Forelimb muscle (tissue), 1 donor: ENCODE measurements around the gene POLR3A. TPM values are rescaled to one million over a fixed set of nuclear protein-coding genes. Genes with fewer than 3 reads are reported as not detected.

Source experiments
- DNase-seq: peaks from one replicate; pipeline ENCODE4 v3.0.0-alpha.2; 2013; ENCODE audit warnings: low read depth
- polyA plus RNA-seq: library from polyadenylated mRNA; unstranded; fragments of 120-200 nt; gene quantifications from one replicate; pipeline ENCODE4 v1.2.1, GENCODE V29; 2013; ENCODE audit not compliant: insufficient read length

Gene POLR3A
- polyA plus RNA-seq, 1 donor, result 16.2 TPM

DNA sequence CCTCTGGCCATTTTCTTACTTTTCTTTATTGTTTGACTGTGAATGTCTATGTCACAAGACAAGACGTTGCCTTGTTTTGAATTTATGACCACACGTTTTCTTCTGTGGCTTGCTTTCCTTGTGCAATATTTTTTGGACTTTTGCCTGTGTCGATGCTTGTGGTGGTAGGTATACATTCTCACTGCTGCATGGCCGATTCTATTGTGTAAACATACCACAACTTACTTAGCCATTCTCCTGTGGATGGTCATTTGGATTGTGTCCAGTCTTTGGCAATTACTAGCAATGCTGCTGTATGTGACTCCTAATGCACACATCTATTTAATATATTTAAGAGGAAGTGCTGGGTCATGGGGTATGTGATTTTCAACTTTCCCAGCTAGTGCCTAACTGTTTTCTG is 84.8 kb downstream of the POLR3A start:
- DNase-seq, result no peak

DNA sequence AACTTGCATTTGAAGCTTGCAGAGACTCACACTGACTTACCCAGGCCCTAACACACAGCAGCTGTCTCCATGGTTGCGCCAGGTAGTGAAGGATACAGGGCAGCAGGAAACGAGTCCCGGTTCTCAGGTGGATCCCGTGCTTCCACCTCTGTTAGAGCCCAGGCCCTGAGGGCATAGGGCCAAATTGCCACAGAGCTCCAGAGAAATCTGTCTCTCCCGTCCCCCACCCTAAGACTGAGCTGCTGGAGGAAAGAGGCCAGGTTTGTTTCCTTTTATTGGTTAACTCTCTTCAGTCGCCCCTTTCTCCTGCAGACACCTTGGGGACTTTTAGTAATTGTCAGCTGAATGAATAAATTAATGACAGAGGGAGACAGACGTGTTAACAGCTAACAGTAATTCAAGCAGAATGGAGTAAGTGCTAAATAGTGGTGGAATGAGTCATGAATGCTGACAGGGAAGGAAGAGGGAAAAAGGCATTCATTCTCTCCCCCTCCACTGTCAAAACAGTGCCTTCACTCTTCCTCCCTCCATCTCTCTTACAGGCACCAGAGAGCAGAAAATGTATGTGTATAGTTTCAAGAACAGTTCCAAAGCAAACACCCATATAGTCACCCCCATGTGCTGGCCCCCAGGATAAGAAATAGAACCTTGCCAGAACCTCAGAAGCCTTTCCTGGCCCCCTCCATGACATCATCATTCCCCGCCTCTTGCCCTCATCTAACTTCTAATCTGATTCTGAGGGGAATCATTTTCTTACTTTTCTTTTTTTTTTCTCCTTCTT is 86.0 kb downstream of the POLR3A start:
- DNase-seq, result no peak

DNA sequence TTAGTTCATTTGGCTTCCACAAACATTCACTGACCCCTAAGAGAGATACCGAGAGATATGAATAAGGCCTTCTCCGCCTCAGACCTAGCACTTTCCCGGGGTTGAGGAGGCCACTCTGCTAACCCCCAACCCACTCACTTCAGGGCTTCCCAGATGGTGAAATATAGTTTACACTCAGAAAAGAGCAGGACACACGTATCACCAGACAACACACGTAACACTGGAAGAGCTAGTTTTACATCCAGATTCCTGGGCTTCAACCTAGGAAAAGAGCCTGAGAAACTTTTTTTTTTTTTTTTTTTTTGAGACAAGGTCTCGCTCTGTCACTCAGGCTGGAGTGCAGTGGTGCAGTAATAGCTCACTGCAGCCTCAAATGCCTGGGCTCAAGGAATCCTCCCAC is 87.5 kb downstream of the POLR3A start:
- DNase-seq, result no peak

DNA sequence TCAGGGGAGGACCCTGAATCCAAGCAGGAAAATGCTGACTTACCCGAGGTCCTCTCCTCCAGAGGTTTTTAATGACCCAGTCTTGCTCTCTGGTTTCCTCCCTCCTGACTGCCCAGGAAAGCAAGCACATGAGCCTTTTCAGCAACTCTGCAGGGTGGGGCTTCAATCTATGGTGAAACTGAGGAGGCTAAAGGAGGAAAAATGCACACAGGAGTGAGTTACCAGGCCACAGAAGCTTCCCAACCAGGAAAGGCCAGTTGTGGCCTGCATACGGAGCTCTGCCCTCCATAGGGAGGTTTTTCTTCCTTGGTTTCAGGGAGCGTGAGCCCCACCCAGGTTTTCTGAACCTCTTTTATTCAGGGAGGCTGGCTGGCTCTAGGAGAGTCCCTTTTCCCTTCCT is 88.7 kb downstream of the POLR3A start:
- no peak for DNase-seq

DNA sequence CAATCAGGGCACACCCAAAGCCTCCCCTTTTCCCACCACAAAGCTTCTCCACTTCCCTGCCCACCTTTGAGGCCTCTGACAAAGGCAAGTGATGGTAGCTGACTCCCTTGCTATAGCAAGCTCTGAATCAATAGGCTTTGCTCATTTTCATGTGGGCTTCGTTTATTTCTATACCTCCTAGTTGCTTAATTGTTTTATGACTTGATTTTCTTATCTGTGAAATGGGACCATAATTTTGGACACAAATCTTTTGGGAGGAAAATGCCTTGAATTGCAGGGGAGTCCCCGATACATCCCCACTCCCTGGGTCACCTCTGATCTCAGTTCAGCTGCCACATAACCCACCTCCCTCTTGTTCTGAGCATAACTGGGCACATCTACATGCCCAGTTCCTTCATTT is 89.1 kb downstream of the POLR3A start:
- DNase-seq, result no peak

DNA sequence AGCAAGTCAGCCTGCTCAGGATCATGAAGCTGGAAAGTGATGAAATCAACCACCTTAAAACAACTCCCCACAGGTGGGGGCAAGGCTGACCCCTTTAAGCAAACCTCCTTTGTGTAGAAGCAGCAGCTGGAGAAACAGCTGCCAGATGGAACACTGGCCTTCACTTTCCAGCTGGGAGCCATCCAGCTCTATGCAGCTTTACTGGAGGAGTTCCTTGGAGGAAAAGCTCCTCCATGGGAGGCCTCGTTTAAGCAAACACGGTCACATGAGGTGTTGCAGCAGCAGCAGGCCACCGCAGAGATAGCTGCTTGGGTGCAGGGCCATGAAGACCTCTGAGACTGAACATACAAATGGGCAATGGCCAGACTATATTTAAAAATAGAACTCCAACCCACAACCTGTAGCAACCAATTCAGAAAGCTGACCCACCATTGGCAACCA is 89.7 kb downstream of the POLR3A start:
- DNase-seq, result peak; percentile 70

DNA sequence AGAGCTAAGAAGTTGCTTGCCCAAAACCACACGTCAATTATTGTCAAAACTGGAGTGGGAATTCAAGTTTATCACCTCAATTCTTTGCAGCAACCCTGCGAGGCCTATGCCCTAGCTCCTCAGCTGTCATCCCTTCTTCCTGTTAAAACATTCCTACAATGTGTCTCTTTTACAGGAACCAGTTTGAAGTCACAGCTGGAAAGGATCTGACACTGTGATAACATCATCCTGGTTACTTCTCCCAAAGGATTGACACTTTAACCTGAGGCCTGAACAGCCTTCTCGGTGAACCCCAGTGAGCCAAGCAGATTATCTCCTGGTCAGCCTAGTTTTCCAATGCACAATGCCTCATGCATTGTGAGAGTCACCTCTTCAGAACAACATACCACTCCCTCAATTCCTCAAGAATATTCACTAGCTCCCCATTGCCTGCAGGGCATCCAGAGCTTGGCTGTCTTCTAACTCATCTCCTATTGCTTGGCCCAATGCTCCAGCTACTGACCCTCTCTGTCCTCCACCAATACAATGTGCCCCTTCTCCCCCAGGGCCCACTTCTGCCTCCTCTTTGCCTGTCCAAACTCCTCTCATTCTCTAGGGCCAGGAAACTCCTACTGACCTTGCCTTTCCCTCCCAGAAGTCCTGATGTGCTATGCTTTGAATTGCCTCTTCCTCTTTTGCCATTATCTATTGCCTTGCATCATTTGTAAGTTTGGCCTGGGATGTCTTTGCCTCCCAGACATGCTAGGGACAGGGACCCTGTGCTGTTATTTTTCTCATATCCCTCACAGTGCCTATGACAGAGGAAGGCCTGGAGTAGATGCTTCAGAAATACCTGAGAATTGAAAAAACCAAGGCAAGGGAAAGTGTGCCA is 92.4 kb downstream of the POLR3A start:
- DNase-seq, result no peak

DNA sequence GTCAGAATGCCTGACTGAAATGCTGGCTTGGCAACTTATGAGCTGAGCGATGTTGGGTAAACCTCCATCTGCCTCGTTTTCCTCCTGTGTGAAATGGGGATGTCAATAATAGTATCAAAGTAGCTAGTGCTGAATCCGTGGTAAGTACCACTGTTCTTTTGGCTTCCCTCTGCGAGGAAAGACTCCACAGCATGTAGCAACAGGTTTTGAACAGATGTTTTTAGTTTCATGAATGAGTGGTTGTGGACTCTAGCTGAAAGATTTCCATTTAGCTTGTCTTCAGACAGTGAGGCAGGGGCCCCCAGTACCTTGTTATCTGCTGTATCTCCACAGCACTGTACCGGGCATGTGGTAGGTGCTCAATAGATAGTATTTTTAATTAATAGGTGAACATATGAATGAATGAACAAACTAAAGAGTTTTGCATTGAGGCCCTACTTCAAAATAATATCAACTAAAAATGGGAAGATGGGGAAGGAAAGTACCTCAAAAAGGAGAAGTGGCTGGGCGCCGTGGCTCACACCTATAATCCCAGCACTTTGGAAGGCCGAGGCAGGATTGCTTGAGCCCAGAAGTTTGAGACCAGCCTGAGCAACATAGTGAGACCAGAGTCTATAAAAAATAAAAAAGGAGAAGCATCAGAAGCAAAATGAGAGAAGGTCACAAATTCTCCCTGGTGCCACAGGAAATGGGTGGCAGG is 97.1 kb downstream of the POLR3A start:
- DNase-seq, result no peak

DNA sequence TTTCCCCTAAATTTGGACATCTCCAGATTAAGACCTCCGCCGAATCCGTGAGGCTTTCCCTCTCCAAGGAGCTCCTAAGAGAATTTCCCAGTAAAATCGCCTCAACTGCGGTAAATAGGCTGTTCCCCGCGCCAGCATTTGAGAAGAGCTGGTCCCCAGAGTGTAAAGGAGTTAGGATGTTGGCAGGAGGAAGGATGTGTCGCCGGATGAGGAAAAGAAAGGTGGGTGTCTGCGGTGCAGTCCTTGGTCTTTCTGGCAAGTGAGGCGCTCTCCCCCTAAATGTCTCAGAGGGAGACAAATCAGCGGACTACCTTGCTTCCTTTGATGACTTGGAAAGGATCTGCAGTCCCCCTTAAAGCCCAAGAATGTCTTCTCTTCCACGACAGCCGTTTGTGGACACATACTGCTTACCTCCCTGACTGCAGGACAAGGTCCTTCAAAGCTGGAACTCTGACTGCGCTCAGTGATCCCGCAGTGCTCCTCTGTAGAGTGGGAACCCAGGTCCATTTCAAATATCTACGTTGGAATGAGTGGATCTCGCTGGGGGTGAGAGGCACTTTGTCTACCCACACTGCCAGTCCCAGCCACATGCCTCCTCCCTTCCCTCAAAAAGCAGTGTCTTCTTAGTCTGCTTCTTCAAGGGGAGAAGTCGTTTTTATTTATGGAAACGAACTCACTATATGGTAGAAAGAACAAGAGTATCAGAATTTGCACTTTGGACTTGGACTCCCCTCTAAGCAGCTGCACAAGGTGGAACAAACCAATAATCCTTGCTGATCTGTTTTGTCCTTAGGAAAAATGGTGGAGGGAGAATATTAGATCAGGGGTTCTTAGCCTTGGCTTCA is 101.7 kb downstream of the POLR3A start:
- no peak for DNase-seq

DNA sequence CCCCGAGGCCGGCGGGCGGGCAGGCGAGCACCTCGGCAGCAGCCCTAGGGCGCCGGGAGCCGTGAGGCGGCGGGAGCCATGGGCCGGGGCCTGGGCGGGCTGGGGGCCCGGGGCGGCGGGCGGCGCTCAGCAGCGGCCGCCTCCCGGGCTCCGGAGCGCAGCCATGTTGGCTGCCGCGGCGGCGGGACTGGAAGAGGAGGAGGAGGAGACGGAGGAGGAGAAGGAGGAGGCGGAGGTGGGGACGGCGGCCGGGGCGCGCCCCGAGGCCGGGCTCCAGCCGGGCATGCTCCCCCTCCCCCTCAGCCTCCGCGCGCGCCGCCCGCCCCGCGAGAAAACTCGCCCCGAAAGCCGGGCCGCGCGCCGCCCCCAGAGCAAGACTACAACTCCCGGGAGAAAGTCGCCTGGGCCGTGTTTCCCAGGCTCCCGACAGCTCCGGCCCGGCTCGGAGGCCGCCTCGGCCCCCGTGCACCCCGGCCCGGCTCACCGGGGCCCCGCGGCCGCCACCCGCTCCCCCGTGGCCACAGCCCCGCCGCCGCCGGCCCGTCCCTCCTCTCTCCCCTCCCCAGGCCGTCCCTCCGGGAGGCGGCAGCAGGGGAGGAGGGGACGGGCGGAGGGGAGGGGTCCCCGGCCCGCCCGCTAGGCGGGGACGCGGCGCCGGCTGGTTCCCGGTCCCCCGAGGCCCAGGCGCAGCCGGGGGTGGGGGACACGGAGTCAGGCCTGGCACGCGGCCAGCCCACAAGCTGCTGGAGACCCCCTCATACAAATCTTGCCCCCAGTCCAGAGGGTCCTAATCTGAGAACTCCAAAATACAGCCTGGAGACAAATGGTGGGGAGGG is 102.5 kb downstream of the POLR3A start, which contains the start of gene DLG5:
TSS of gene DLG5 (minus strand) at position 190 of the 836 bp plus-strand sequence. CDS start 235 bp downstream, outside the sequence.
- DNase-seq, result no peak

DNA sequence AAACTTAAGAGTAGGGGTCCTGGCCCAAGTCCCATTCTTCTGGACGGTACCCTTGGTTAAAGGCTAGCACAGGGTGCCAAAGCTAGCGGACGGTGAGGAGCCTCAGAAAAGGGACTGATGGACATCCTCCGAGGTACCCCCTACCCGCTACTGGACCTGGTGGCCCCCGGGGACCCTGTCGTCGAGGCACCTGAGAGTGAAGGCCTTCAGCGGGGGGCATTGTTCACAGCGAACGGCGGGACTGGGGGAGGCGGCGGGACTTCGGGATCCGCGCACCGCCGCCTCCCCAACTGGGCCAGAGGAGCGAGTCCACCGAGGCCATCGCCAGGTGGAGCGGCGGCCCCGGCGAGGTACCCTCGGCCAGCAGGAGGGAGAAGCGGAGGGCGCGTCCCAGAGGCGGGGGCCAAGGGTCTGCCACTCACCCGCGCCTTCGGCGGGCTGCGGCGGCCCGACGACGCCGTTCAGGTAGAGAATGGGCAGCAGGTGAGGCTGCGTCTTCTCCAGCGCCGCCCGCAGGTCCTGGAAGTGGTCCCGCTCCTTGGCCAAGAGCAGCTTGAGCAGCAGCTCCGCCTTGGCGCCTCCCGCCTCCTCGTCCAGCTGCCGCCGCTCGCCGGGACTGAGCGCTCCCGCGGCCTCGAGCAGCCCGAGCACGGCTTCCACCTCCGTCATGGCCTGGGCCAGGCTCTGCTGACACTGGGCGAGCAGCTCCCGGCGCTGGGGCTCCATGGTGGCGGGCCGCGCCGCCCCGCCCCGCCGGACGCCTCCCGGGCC is 103.3 kb downstream of the POLR3A start:
- no peak for DNase-seq

DNA sequence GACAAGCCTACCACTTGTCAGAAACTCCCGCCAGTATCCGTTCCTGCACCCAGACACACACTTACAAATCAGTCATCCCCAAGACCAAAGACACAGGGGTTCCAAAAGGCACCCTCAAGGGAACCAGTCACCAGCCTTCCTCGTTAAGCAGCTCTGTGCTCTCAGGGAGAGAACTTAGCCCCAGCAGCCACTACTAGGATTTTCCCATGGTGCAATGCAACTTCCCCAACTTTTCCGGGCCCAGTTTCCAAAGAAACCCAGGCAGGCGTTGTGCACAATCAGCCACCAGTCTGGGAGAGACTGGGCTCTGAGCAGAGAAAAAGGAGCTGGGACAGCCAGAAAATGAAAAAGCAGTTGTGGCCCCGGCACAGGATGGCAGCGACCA is 103.9 kb downstream of the POLR3A start:
- no peak for DNase-seq

DNA sequence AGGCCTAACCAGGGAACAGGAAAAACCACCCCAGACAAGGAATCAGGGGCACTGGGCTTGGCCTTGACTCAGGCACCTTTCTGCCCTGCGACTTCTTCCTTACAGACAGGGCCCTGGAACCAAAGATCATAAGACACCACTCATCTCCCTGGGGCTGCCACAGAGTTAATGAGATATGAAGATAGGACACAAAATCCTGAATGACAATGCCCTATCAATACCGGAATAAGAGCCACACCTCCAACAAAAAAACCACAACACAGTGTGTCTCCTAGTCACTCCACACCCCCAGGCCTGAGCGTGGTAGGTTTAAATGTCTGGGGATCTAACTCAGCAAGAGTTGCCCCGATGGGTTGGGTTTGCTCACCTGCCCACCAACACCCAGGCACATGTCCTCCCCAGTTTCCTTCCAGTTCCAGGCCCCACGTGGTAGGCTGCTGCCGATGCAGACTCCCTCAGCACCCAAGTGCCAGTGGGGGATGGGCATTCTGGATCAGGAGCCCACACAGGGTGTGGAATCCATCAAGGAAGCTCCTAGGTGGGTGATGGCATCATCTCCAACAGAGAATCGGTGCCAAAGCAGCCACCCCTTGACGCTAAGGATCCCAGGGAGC is 106.6 kb downstream of the POLR3A start:
- no peak for DNase-seq

DNA sequence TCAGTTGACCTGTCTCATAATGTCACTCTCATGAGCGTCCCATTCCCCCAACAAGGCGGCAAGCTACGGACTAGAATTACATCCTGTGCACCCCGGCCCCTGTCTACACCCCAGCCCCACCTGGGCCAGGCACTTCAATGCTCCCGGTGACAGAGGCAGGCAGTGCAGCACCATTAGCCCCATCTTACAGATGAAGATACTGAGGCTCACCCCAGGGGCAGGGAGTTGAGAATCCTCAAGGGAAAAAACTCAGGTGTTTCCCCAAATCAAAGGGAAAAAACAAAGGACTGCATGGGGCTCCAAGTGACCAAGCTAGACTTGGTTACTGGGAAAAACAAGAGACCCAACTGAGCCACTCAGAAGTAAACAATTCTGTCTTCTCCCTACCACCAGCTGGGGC is 107.3 kb downstream of the POLR3A start:
- no peak for DNase-seq

DNA sequence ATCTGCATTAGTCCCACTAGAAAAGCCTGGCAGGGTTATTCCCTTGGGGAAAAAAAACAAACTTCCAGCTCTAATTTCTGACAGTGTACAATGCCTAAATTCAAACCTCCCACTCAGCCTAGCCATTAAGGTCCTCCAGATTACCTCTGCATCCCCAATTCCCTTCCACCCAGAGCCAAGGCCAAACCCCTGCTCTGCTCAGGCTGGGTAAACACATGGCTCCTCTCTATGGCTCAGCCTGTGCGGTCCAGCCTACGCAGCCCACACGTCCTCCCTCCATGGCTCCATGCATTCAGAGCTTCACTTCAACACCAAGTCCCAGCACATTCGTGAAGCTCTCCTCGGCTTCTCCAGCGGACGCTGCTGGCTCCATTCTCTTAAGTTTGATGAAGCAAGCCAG is 107.9 kb downstream of the POLR3A start:
- no peak for DNase-seq

DNA sequence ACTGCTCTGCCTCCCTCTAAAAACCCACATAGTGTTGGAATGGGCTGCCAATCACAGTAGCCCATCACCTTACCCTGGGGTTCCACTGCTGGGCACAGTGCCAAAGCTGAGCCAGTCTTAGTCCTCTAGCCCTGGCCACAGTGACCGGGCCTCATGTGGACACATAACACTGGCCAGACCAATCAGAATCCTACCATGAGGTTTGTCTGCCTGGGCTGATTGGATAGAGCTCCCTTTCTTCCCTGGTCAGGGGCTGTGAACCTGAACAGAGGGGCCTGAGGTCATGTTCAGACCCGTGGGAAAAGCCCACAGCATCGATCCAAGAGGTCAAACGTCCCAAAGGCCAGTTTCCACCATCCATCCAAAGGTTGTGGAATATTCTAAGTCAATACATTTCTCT is 108.8 kb downstream of the POLR3A start:
- DNase-seq, result no peak

DNA sequence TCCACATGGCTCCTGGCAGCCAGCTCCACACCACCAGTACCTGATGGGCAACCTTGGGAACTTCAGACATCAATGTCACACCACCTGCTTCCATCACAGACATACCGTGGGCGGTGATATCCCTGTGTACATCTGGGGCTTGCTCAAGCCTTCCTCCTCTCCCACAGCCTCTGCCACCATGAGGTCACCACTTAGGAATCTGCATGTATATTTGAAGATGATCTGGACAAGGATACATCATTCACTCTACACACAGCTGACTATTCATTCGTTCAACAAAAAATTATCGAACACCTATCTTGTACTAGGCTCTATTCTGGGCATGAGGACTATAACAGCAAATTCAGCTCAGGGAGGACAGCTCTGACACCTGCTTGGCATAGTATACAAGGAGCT is 109.6 kb downstream of the POLR3A start:
- no peak for DNase-seq
